HG03378 (cell line): ENCODE measurements around the gene ADGRG3.
A peak's percentile ranks its signal among the peaks of the same experiment; 100 is the strongest.

Source experiments
- ATAC-seq: cut with Tn5 transposase; IDR thresholded peaks from one replicate; pipeline ENCODE4 v1.9.1; 2021; ENCODE audit warnings: mild to moderate bottlenecking, moderate library complexity; ENCODE audit not compliant: unreplicated experiment

ADGRG3 gene

GRCh38 chr16:57734308-57734924, 66.3 kb downstream of the ADGRG3 start:
- no peak for ATAC-seq

DNA sequence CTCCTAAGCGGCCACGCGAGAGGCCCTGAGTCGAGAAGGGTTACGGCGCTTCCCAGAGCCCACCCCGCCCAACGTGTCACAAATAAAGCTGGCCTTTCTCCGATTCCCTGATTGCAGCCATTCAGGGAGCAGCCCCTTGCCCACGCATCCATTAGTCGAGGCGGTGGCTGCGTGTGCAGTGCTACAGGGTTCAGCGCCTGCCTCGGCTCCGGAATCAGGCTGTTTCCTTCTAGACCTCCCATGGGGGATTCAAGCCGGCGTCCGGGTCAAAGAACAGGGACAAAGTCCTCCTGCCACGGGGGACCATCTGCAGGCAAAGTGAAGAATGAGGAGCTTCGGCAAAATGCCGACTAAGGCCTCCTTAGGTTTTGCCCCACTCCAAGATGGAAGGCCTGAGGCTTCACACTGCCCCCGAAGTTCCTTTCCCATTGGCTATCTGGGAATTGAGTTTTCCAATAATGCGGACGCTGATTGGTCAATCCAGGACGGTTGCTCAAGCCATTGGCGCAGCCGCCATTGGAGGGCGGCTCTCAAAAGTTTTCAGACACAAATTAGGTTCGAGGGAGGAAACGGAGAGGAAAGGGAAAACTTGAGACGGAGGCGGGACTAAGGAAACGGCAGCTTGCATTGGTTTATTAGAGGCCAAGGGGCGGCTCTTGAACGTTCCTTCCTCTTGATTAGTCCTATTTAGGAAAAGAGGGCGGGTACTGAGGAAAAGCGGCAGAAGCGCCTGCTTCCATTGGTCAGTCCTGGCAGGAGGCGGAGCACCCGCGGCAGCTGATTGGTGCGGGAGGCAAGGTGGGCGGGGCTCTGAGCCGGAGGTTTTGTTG, 67.0 kb downstream of the ADGRG3 start:
- ATAC-seq: peak; percentile 85

DNA sequence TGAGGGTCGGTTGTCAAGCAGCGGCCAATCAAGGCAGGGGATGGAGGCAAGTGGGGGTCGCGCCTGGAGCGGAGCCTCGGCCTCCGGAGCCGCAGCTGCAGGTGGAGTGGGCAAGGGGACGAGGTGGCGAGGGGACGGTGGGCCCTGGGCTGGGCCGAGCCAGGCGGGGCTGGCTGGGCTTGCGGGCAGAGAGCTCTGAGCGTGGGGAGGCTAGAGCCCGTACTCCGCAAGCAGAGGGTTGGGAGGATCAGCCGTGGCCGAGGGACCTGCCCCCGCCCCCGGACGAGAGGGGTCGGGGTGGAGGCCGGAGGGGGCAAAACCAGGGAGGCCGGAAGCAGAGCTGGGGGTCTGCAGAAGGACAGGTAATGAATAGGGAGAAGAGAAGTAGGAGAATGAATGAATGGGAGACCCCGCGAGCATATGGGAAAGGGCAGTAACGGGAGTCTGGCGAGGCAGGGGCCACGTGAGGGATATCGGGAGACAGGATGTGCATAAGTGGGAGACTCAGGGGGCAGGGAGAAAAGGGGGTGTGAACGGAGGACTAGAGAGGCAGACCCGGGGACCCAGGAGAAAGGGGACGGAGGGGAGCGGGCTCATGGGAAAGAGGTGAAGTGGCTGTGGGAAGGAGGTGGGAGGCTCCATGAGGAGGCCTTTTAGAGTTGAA, 67.8 kb downstream of the ADGRG3 start, which contains the start of gene KATNB1:
Gene KATNB1, plus strand, starts transcription at position 16 of the 664 bp plus-strand sequence. CDS start 1,474 bp downstream, outside the sequence.
- no peak for ATAC-seq

- ATAC-seq: no peak
Measured at GRCh38 chr16:57736419-57737351, 68.6 kb downstream of the ADGRG3 start.

- ATAC-seq: no peak
Measured at GRCh38 chr16:57738844-57739243, 70.7 kb downstream of the ADGRG3 start.
